Mesenchymal stem cell (in vitro differentiated cells and primary cell): Measurements from ENCODE around the gene NSMF.

ENCODE experiments used
- DNase-seq: peaks from one replicate; pipeline ENCODE4 v3.0.0-alpha.2; 2013
- H2AFZ ChIP-seq: one replicate; pipeline ENCODE4 v1.6.1; 2013; ENCODE audit warnings: low read depth, mild to moderate bottlenecking, control low read depth, inconsistent platforms, low read length, moderate library complexity
- H2AK5ac ChIP-seq: 2 replicates; pipeline ENCODE4 v1.6.1; 2013; ENCODE audit warnings: low read length, moderate library complexity, mild to moderate bottlenecking, inconsistent platforms; ENCODE audit not compliant: severe bottlenecking
- H2BK120ac ChIP-seq: one replicate; pipeline ENCODE4 v1.6.1; 2013; ENCODE audit warnings: low read depth, mild to moderate bottlenecking, inconsistent platforms, low read length, moderate library complexity
- H2BK12ac ChIP-seq, 2 experiments: one replicate each; pipeline ENCODE4 v1.6.1; 2013; ENCODE audit warnings: inconsistent platforms in 2 of 2, low read length in 2 of 2, mild to moderate bottlenecking in 2 of 2, moderate library complexity in 2 of 2, control low read depth in 1 of 2
- H2BK15ac ChIP-seq: one replicate; pipeline ENCODE4 v1.6.1; 2013; ENCODE audit warnings: mild to moderate bottlenecking, low read depth, inconsistent platforms; ENCODE audit not compliant: poor library complexity, severe bottlenecking
- H2BK5ac ChIP-seq: 2 replicates; pipeline ENCODE4 v1.6.1; 2013; ENCODE audit warnings: low read depth, mild to moderate bottlenecking, low read length, control low read depth, inconsistent platforms; ENCODE audit not compliant: poor library complexity, severe bottlenecking
- H3K14ac ChIP-seq, 2 experiments: one replicate each; pipeline ENCODE4 v1.6.1; 2013; ENCODE audit warnings: inconsistent platforms in 2 of 2, low read length in 2 of 2, control low read depth in 1 of 2, mild to moderate bottlenecking in 1 of 2, moderate library complexity in 1 of 2
- H3K18ac ChIP-seq, 2 experiments: one replicate each; pipeline ENCODE4 v1.6.1; 2013; ENCODE audit warnings: inconsistent platforms in 2 of 2, low read length in 2 of 2, control low read depth in 1 of 2, low read depth in 1 of 2, mild to moderate bottlenecking in 1 of 2
- H3K23ac ChIP-seq, 2 experiments: one replicate each; pipeline ENCODE4 v1.6.1; 2013; ENCODE audit warnings: inconsistent platforms in 2 of 2, low read length in 2 of 2, mild to moderate bottlenecking in 2 of 2, moderate library complexity in 2 of 2, control low read depth in 1 of 2
- H3K27ac ChIP-seq: 2 replicates; pipeline ENCODE4 v1.5.1; 2013; ENCODE audit warnings: mild to moderate bottlenecking, moderate library complexity, low read length, control low read depth, inconsistent platforms; ENCODE audit not compliant: poor library complexity, severe bottlenecking
- H3K27me3 ChIP-seq, 2 experiments: 2 replicates each; pipeline versions ENCODE4 v1.6.1 to v1.7.0; 2013; ENCODE audit warnings: low read length in 2 of 2, mild to moderate bottlenecking in 2 of 2, moderate library complexity in 2 of 2, control low read depth in 1 of 2, inconsistent platforms in 1 of 2; ENCODE audit not compliant: control insufficient read depth in 1 of 2, insufficient read depth in 1 of 2
- H3K36me3 ChIP-seq, 2 experiments: 2 replicates each; pipeline versions ENCODE4 v1.6.1 to v1.7.0; 2013; ENCODE audit warnings: low read length in 2 of 2, control low read depth in 1 of 2, inconsistent platforms in 1 of 2, low read depth in 1 of 2, mild to moderate bottlenecking in 1 of 2; ENCODE audit not compliant: insufficient read depth in 2 of 2, control insufficient read depth in 1 of 2
- H3K4ac ChIP-seq, 2 experiments: one replicate each; pipeline ENCODE4 v1.6.1; 2013; ENCODE audit warnings: inconsistent platforms in 2 of 2, low read length in 2 of 2, mild to moderate bottlenecking in 2 of 2, moderate library complexity in 2 of 2, control low read depth in 1 of 2, low read depth in 1 of 2
- H3K4me1 ChIP-seq: 2 replicates; pipeline ENCODE4 v1.6.1; 2013; ENCODE audit warnings: low read depth, low read length, control low read depth; ENCODE audit not compliant: control insufficient read depth, insufficient read depth
- H3K4me2 ChIP-seq: 2 replicates; pipeline ENCODE4 v1.6.1; 2013; ENCODE audit warnings: low read length, mild to moderate bottlenecking, inconsistent platforms; ENCODE audit not compliant: poor library complexity, severe bottlenecking
- H3K4me3 ChIP-seq, 2 experiments: 2 replicates each; pipeline versions ENCODE4 v1.5.1 to v1.7.0; 2013; ENCODE audit warnings: low read length in 2 of 2, mild to moderate bottlenecking in 2 of 2, control low read depth in 1 of 2, low read depth in 1 of 2; ENCODE audit not compliant: insufficient read depth in 1 of 2
- H3K79me1 ChIP-seq: replicated peaks from 2 replicates; pipeline ENCODE4 v1.6.1; 2013; ENCODE audit warnings: mild to moderate bottlenecking, control low read depth, low read length, inconsistent platforms; ENCODE audit not compliant: poor library complexity, severe bottlenecking
- H3K9ac ChIP-seq: 2 replicates; pipeline ENCODE4 v1.7.0; 2013; ENCODE audit warnings: mild to moderate bottlenecking, low read length, moderate library complexity
- H3K9me3 ChIP-seq: 2 replicates; pipeline ENCODE4 v1.7.0; 2013; ENCODE audit warnings: mild to moderate bottlenecking, low read length; ENCODE audit not compliant: control insufficient read depth
- H4K8ac ChIP-seq: one replicate; pipeline ENCODE4 v1.6.1; 2013; ENCODE audit warnings: inconsistent platforms, mild to moderate bottlenecking, low read length, moderate library complexity
- H4K91ac ChIP-seq: one replicate; pipeline ENCODE4 v1.6.1; 2013; ENCODE audit warnings: mild to moderate bottlenecking, low read length, inconsistent platforms
- WGBS: methylation state at CpG from one replicate; pipeline ENCODE4 v1.1.7; 2013; ENCODE audit warnings: mixed read lengths; 5-methylcytosine and 5-hydroxymethylcytosine counted together

The NSMF gene

DNA sequence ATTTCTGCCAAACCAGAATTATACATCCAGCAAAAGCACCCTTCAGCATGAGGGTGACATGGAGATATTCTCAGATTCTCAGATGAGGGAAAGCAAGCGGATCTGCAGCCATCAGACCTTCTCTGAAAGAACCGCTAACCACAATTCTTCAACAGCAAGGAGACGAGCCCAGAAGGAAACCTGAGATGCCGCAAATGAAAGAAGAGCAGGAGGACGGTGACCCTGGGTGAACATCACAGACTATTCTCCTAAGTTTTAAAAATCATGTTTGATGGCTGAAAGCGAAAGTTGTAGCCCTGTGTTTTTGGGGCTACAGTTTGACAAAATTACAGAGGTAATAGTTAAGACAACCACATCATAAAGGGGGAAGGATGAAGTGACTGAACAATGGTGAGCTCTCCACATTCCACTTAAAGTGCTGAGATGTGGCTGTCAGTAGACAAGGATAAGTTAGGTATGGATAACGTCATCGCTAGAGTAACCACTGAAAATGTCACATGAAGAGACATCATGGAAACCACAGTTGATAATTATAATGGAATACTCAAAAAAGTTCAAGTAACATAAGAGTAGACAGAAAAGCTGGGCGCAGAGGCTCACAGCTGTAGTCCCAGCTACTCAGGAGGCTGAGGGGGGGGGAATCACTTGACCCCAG lies 31.5 kb upstream of the NSMF start:
- Histone ChIP-seq H2BK12ac (no peak overlapping the region), H3K36me3 (peaks cover 3 to 12% of the 10 kb centered on the region in 2 experiments), H3K4me2 (no peak overlapping the region), H3K4me3 (no peak overlapping the region), H3K27ac (no peak overlapping the region), H3K18ac (no peak overlapping the region), H3K27me3 (no peaks in the 10 kb centered on the region), H4K91ac (no peak overlapping the region), H2AK5ac (no peak overlapping the region), H3K9ac (no peak overlapping the region), H4K8ac (no peak overlapping the region), H2BK15ac (no peak overlapping the region), H2AFZ (no peak overlapping the region), H2BK120ac (no peak overlapping the region), H2BK5ac (no peak overlapping the region), H3K4ac (no peak overlapping the region), H3K9me3 (no peaks in the 10 kb centered on the region), H3K79me1 (no peaks in the 10 kb centered on the region), H3K23ac (no peak overlapping the region), H3K4me1 (no peaks in the 10 kb centered on the region), H3K14ac (no peak overlapping the region)
- DNase-seq = no peak
- WGBS = 79% methylated on average over 7 of the region's 9 CpGs

DNA sequence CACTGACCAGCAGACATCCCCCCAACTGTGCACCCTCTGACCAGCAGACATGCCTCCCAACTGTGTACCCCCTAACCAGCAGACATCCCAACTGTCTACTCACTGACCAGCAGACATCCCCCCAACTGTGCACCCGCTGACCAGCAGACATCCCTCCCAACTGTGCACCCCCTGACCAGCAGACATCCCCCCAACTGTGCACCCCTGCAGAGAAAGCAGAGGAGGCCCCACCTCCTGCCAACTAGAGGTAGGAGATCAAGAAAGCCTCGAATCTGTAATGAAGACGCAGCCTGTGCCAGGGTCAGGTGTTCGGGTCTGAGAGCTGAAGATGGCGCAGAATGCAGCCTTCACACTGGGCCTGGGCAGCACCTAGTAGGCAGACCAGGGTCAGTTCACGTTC lies 29.8 kb upstream of the NSMF start:
- H3K27me3 ChIP-seq = no peaks in the 10 kb centered on the region
- no peak overlapping the region for H2BK120ac ChIP-seq
- no peak overlapping the region for H2AFZ ChIP-seq
- no peak overlapping the region for H4K91ac ChIP-seq
- peaks cover 3 to 11% of the 10 kb centered on the region in 2 experiments for H3K36me3 ChIP-seq
- no peak overlapping the region for H3K4ac ChIP-seq
- H3K9me3 ChIP-seq = no peaks in the 10 kb centered on the region
- no peak overlapping the region for H2BK15ac ChIP-seq
- H2BK12ac ChIP-seq = no peak overlapping the region
- no peak overlapping the region for H2BK5ac ChIP-seq
- H3K23ac ChIP-seq = no peak overlapping the region
- 87% methylated on average over 6 of the region's 6 CpGs for WGBS
- no peak overlapping the region for H3K27ac ChIP-seq
- no peak overlapping the region for H3K18ac ChIP-seq
- DNase-seq = no peak
- no peaks in the 10 kb centered on the region for H3K79me1 ChIP-seq
- H4K8ac ChIP-seq = no peak overlapping the region
- no peak overlapping the region for H3K4me3 ChIP-seq
- no peak overlapping the region for H3K9ac ChIP-seq
- no peak overlapping the region for H3K4me2 ChIP-seq
- no peak overlapping the region for H2AK5ac ChIP-seq
- H3K14ac ChIP-seq = no peak overlapping the region
- H3K4me1 ChIP-seq = no peaks in the 10 kb centered on the region

- Histone ChIP-seq H2AFZ (no peak overlapping the region), H3K36me3 (peaks cover 3 to 5% of the 10 kb centered on the region in 2 experiments), H3K27ac (no peak overlapping the region), H3K23ac (no peak overlapping the region), H3K14ac (no peak overlapping the region), H4K91ac (no peak overlapping the region), H3K18ac (no peak overlapping the region), H3K4me3 (no peak overlapping the region), H4K8ac (no peak overlapping the region), H3K4ac (no peak overlapping the region), H3K4me1 (no peaks in the 10 kb centered on the region), H2BK12ac (no peak overlapping the region), H2AK5ac (no peak overlapping the region), H2BK15ac (no peak overlapping the region), H3K9ac (no peak overlapping the region), H3K9me3 (no peaks in the 10 kb centered on the region), H2BK120ac (no peak overlapping the region), H3K27me3 (no peaks in the 10 kb centered on the region), H3K4me2 (no peak overlapping the region), H2BK5ac (no peak overlapping the region), H3K79me1 (no peaks in the 10 kb centered on the region)
- DNase-seq = no peak
- 83% methylated on average over 6 of the region's 6 CpGs for WGBS
Measured at GRCh38 chr9:137488327-137488653, 29.2 kb upstream of the NSMF start.

DNA sequence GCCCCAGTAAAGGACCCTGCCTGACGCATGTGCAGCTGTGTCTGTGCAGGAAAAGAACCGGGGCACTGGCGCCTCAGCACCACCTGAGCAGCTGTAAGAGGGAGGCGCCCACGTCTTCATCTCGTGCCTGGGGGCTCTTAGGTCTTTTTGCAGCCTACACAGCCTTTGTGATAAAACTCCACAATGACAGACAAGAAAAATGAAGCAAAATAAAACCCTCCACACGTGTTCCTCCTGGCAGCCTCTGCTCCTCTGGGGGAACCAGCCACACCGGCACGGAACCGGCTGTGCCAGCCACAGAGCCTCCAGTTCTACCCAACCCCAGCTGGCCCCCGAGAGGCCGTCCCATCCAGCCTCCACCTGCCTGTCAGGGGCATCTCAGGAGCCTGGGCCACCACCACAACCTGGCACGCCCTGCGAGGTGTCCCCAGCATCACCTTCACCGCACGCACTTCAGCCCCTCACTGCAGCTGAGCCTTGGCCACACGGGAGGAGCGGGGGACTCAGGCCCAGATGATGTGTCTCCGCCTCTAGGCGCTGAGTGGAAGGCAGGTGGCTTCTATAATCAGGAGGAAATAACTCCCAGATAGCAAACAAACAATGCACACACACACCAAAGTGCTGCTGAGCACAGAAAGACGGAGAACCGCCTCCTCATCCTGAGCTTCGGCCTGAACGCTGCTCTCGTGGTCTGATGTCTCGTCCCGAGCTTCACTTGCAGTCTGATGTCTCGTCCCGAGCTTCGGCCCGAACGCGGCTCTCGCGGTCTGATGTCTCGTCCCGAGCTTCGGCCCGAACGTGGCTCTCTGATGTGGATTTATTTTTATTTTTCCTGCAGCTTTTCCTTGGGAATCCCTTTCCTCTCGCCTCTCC lies 28.6 kb upstream of the NSMF start:
- Histone ChIP-seq H2BK120ac (no peak overlapping the region), H3K27me3 (no peaks in the 10 kb centered on the region), H3K23ac (no peak overlapping the region), H3K4me2 (no peak overlapping the region), H3K27ac (no peak overlapping the region), H3K36me3 (peaks cover 3 to 5% of the 10 kb centered on the region in 2 experiments), H3K14ac (no peak overlapping the region), H3K18ac (no peak overlapping the region), H2BK15ac (no peak overlapping the region), H3K4me3 (no peak overlapping the region), H3K4me1 (no peaks in the 10 kb centered on the region), H2AK5ac (no peak overlapping the region), H2BK12ac (no peak overlapping the region), H3K9me3 (no peaks in the 10 kb centered on the region), H4K91ac (no peak overlapping the region), H2BK5ac (no peak overlapping the region), H3K9ac (no peak overlapping the region), H4K8ac (no peak overlapping the region), H3K4ac (no peak overlapping the region), H3K79me1 (no peaks in the 10 kb centered on the region), H2AFZ (no peak overlapping the region)
- no peak for DNase-seq
- 89% methylated on average over 41 of the region's 41 CpGs for WGBS
